Uterus (tissue), 2 donors: Measurements from ENCODE around the gene SNRPD3.
"Not testable (repeated sequence)": the region's sequence is repeated elsewhere in the genome, so short reads cannot be mapped to it uniquely, and the experiment has no call there.

Experiments used
- CTCF ChIP-seq, 4 experiments: fragments of 200-600 bp in 2 of 4; fragments of 450-650 bp in 2 of 4; sonication (generic) in 2 of 4; IDR thresholded peaks; one replicate each; pipeline ENCODE4 v1.5.1; 2016 to 2019; ENCODE audit warnings: antibody characterized with exemption in 4 of 4, mild to moderate bottlenecking in 2 of 4, moderate library complexity in 1 of 4
- POLR2A ChIP-seq, 2 donors: fragments of 450-650 bp; IDR thresholded peaks; one replicate each; pipeline ENCODE4 v1.6.1; 2016; ENCODE audit warnings: antibody characterized with exemption in 2 of 2, mild to moderate bottlenecking in 1 of 2, moderate library complexity in 1 of 2

- not testable (repeated sequence) for TF ChIP-seq CTCF, POLR2A (IDR thresholded peaks at IDR 0.05)
Measured at GRCh38 chr22:24607429-24607983, 51.7 kb downstream of the SNRPD3 start.
